Measurements from ENCODE around the gene ASCC3.

DNA sequence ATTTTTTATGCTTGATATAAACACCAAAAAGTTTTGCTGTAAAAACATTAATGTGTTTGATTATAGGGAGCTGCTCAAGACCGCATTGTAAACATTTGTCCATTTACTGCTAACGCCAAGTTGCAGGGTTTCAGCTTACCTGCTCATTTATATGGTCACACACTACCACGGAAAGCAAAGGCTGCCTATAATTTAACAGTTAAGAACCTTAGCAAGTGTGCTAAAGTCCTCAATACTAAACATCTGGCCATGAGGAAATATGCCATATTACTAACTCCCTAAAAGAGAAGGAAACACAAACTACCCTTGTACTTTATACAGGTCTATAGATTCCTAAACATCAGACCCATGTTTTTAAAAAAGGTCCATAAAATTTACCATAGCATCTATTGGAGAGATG lies 129.5 kb downstream of the ASCC3 start:
- TF ChIP-seq EP300 (IDR thresholded peaks at IDR 0.05): no peak
- TF ChIP-seq, protein P1, sequence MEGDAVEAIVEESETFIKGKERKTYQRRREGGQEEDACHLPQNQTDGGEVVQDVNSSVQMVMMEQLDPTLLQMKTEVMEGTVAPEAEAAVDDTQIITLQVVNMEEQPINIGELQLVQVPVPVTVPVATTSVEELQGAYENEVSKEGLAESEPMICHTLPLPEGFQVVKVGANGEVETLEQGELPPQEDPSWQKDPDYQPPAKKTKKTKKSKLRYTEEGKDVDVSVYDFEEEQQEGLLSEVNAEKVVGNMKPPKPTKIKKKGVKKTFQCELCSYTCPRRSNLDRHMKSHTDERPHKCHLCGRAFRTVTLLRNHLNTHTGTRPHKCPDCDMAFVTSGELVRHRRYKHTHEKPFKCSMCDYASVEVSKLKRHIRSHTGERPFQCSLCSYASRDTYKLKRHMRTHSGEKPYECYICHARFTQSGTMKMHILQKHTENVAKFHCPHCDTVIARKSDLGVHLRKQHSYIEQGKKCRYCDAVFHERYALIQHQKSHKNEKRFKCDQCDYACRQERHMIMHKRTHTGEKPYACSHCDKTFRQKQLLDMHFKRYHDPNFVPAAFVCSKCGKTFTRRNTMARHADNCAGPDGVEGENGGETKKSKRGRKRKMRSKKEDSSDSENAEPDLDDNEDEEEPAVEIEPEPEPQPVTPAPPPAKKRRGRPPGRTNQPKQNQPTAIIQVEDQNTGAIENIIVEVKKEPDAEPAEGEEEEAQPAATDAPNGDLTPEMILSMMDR (IDR thresholded peaks at IDR 0.05): no peak
- no peak for TF ChIP-seq POLR2A (IDR thresholded peaks at IDR 0.05)

All from tibial nerve (tissue), 4 donors.